HG03460 (cell line): ENCODE measurements around the gene INTS4.
"Not testable (repeated sequence)": the region's sequence is repeated elsewhere in the genome, so short reads cannot be mapped to it uniquely, and the experiment has no call there.

Experiments used
- ATAC-seq: cut with Tn5 transposase; IDR thresholded peaks from one replicate; pipeline ENCODE4 v1.9.1; 2021; ENCODE audit not compliant: unreplicated experiment

The INTS4 gene

GRCh38 chr11:77958583-77959177 lies 35.8 kb downstream of the INTS4 start:
- not testable (repeated sequence) for ATAC-seq

GRCh38 chr11:77943296-77943695 lies 51.2 kb downstream of the INTS4 start:
- ATAC-seq = not testable (repeated sequence)

- ATAC-seq = not testable (repeated sequence)
Observed at GRCh38 chr11:77942465-77942864, 52.0 kb downstream of the INTS4 start.

GRCh38 chr11:77933596-77933995 lies 60.9 kb downstream of the INTS4 start:
- not testable (repeated sequence) for ATAC-seq

GRCh38 chr11:77930334-77931208 lies 63.9 kb downstream of the INTS4 start:
- not testable (repeated sequence) for ATAC-seq

- not testable (repeated sequence) for ATAC-seq
Observed at GRCh38 chr11:77917713-77918112, 76.8 kb downstream of the INTS4 start.

- ATAC-seq = not testable (repeated sequence)
Observed at GRCh38 chr11:77914307-77914791, 80.1 kb downstream of the INTS4 start.

- ATAC-seq = not testable (repeated sequence)
Observed at GRCh38 chr11:77913608-77914306, 80.7 kb downstream of the INTS4 start.

- not testable (repeated sequence) for ATAC-seq
Observed at GRCh38 chr11:77910828-77911227, 83.6 kb downstream of the INTS4 start.

- ATAC-seq = no peak
Observed at GRCh38 chr11:77909277-77909676, 85.2 kb downstream of the INTS4 start.

GRCh38 chr11:77908835-77909234 lies 85.6 kb downstream of the INTS4 start:
- no peak for ATAC-seq

- ATAC-seq = not testable (repeated sequence)
Observed at GRCh38 chr11:77894949-77895348, 99.5 kb downstream of the INTS4 start.

- not testable (repeated sequence) for ATAC-seq
Observed at GRCh38 chr11:77891703-77892102, 102.8 kb downstream of the INTS4 start.

GRCh38 chr11:77891256-77891655 lies 103.2 kb downstream of the INTS4 start:
- ATAC-seq = not testable (repeated sequence)

GRCh38 chr11:77890619-77891056 lies 103.8 kb downstream of the INTS4 start:
- not testable (repeated sequence) for ATAC-seq

- not testable (repeated sequence) for ATAC-seq
Observed at GRCh38 chr11:77890100-77890614, 104.3 kb downstream of the INTS4 start.

- not testable (repeated sequence) for ATAC-seq
Observed at GRCh38 chr11:77889045-77889444, 105.4 kb downstream of the INTS4 start.

GRCh38 chr11:77886401-77886800 lies 108.1 kb downstream of the INTS4 start:
- ATAC-seq = no peak

- no peak for ATAC-seq
Observed at GRCh38 chr11:77884829-77885190, 109.7 kb downstream of the INTS4 start.

- no peak for ATAC-seq
Observed at GRCh38 chr11:77884186-77884828, 110.2 kb downstream of the INTS4 start.

GRCh38 chr11:77883775-77884174 lies 110.7 kb downstream of the INTS4 start:
- ATAC-seq = no peak
